DMS 273 (cell line): ENCODE data around the gene BSDC1.

Experiments used
- DNase-seq: peaks from one replicate; lab custom pipeline; 2025; ENCODE audit not compliant: unreplicated experiment; lab: John Stamatoyannopoulos, UW

The BSDC1 gene

GRCh38 chr1:32338637-32339145, 55.5 kb downstream of the BSDC1 start:
- DNase-seq = no peak

- no peak for DNase-seq
These were observed 56.2 kb downstream of the BSDC1 start for GRCh38 chr1:32337855-32338636.

- DNase-seq = no peak
These were observed 57.1 kb downstream of the BSDC1 start for GRCh38 chr1:32336963-32337675.

GRCh38 chr1:32336591-32336932, 57.7 kb downstream of the BSDC1 start:
- no peak for DNase-seq

GRCh38 chr1:32335790-32336590, 58.3 kb downstream of the BSDC1 start, which contains the start of gene MARCKSL1:
MARCKSL1 (minus strand) TSS chr1:32336233; CDS start chr1:32336033, 200 bp downstream.
- DNase-seq = peak; percentile 91

- DNase-seq = no peak
These were observed 58.8 kb downstream of the BSDC1 start for GRCh38 chr1:32335535-32335789.

GRCh38 chr1:32334864-32335534, 59.2 kb downstream of the BSDC1 start:
- DNase-seq = peak; percentile 84

GRCh38 chr1:32334274-32334861, 59.9 kb downstream of the BSDC1 start:
- DNase-seq = peak; percentile 52

GRCh38 chr1:32333251-32333963, 60.8 kb downstream of the BSDC1 start:
- no peak for DNase-seq

- DNase-seq = peak; percentile 31
These were observed 61.8 kb downstream of the BSDC1 start for GRCh38 chr1:32332290-32333079.

GRCh38 chr1:32331549-32331948, 62.7 kb downstream of the BSDC1 start:
- DNase-seq = no peak

GRCh38 chr1:32330558-32331151, 63.6 kb downstream of the BSDC1 start:
- DNase-seq = no peak

GRCh38 chr1:32329931-32330466, 64.2 kb downstream of the BSDC1 start:
- no peak for DNase-seq

GRCh38 chr1:32327204-32327603, 67.0 kb downstream of the BSDC1 start:
- DNase-seq = no peak

- no peak for DNase-seq
These were observed 72.4 kb downstream of the BSDC1 start for GRCh38 chr1:32321712-32322291.

GRCh38 chr1:32318127-32318869, 75.9 kb downstream of the BSDC1 start:
- DNase-seq = no peak

GRCh38 chr1:32316903-32317277, 77.4 kb downstream of the BSDC1 start:
- DNase-seq = no peak
